ENCODE results near the gene PLCD1.
"Not testable (repeated sequence)": the region's sequence is repeated elsewhere in the genome, so short reads cannot be mapped to it uniquely, and the experiment has no call there.

The PLCD1 gene

GRCh38 chr3:38029400-38030125 is at the start of gene PLCD1:
Gene PLCD1 (minus strand): TSS chr3:38029642. CDS start chr3:38029539, 103 bp downstream.
- H3K4me3 ChIP-seq, result peak within 1 kb of the TSS; percentile 99
- DNase-seq (ENCODE audit: low spot score), result peak; percentile 94
- TF ChIP-seq, protein P1, sequence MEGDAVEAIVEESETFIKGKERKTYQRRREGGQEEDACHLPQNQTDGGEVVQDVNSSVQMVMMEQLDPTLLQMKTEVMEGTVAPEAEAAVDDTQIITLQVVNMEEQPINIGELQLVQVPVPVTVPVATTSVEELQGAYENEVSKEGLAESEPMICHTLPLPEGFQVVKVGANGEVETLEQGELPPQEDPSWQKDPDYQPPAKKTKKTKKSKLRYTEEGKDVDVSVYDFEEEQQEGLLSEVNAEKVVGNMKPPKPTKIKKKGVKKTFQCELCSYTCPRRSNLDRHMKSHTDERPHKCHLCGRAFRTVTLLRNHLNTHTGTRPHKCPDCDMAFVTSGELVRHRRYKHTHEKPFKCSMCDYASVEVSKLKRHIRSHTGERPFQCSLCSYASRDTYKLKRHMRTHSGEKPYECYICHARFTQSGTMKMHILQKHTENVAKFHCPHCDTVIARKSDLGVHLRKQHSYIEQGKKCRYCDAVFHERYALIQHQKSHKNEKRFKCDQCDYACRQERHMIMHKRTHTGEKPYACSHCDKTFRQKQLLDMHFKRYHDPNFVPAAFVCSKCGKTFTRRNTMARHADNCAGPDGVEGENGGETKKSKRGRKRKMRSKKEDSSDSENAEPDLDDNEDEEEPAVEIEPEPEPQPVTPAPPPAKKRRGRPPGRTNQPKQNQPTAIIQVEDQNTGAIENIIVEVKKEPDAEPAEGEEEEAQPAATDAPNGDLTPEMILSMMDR (IDR thresholded peaks at IDR 0.05), result no peak
- H3K27ac ChIP-seq, result peak within 1 kb of the TSS; percentile 89 to 99

- H3K4me3 ChIP-seq; DNase-seq (ENCODE audit: low spot score): not testable (repeated sequence)
Observed at GRCh38 chr3:38077073-38077472, 47.6 kb upstream of the PLCD1 start.

GRCh38 chr3:38070013-38070412 is 40.6 kb upstream of the PLCD1 start:
- Histone ChIP-seq H3K4me3 (no peak overlapping the region), H3K27ac (no peak overlapping the region)
- TF ChIP-seq, protein P1 (IDR thresholded peaks at IDR 0.05), result no peak
- no peak for DNase-seq (ENCODE audit: low spot score)

More at GRCh38 chr3:38077073-38077472, 47.6 kb upstream of the PLCD1 start:
- H3K27ac ChIP-seq, result not testable (repeated sequence)

DNA sequence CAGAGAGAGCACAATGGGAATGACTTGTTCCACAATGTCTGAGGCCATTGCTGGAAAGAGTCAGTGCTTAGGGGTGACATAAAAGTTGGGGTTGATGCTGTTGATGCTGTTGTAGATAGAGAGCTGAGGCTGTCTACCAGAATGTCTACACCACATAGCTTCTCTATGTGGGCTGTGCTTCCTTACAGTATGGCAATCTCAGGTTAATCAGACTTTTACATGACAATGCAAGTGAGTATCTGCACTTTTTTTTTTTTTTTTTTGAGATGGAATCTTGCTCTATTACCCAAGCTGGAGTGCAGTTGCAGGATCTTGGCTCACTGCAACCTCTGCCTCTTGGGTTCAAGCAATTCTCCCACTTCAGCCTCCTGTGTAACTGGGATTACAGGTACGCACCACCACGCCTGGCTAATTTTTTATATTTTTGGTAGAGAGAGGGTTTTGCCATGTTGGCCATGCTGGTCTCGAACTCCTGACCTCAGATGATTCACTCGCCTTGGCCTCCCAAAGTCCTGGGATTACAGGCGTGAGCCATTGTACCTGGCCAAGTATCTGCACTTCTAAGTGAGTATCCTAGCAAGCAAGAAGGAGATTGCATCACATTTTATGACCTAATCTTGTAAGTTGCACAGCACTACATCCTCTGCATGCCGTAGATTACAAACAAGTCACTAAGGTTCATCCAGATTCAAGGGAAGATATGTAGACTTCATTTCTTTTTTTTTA is 38.2 kb upstream of the PLCD1 start:
- H3K27ac ChIP-seq, result no peak overlapping the region
- H3K4me3 ChIP-seq, result no peak overlapping the region
- DNase-seq (ENCODE audit: low spot score), result no peak
- TF ChIP-seq, protein P1 (IDR thresholded peaks at IDR 0.05), result no peak

DNA sequence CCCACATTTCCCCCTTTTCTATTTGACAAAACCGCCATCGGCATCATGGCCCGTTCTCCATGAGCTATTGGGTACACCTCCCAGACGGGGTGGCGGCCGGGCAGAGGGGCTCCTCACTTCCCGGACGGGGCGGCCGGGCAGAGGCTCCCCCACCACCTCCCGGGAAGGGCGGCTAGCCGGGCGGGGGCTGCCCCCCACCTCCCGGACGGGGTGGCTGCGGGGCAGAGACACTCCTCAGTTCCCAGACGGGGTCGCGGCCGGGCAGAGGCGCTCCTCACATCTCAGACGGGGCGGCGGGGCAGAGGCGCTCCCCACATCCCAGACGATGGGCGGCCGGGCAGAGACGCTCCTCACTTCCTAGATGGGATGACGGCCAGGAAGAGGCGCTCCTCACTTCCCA is 35.0 kb upstream of the PLCD1 start:
- H3K27ac ChIP-seq; DNase-seq (ENCODE audit: low spot score); H3K4me3 ChIP-seq: not testable (repeated sequence)

GRCh38 chr3:38062809-38063208 is 33.4 kb upstream of the PLCD1 start:
- DNase-seq (ENCODE audit: low spot score), result no peak
- TF ChIP-seq, protein P1 (IDR thresholded peaks at IDR 0.05), result no peak
- H3K4me3 ChIP-seq, result no peak overlapping the region
- no peak overlapping the region for H3K27ac ChIP-seq

DNA sequence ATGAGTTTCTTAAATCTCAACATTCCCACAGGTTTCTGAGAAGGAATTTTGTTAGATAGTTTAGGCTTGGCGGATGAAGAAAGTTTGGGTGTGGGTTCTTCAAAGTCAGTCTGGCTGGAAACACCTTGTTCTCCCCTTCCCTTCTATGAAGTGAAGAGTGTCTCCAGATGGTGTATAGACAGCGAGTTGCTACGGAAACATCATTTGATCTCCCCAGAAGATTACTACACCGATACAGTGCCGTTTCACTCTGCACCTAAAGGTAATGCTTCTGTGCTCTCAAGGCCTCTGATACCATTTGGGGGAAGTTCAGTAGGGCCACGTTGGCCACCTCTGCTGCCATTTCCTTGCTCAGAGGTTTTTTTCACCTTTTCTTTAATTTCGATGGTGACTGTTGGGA is 30.1 kb upstream of the PLCD1 start:
- H3K27ac ChIP-seq, result no peak overlapping the region
- DNase-seq (ENCODE audit: low spot score), result no peak
- TF ChIP-seq, protein P1 (IDR thresholded peaks at IDR 0.05), result no peak
- no peak overlapping the region for H3K4me3 ChIP-seq

- H3K4me3 ChIP-seq, result no peak overlapping the region
- H3K27ac ChIP-seq, result no peak overlapping the region
- no peak for DNase-seq (ENCODE audit: low spot score)
- TF ChIP-seq, protein P1 (IDR thresholded peaks at IDR 0.05), result no peak
Observed at GRCh38 chr3:38059148-38059547, 29.7 kb upstream of the PLCD1 start.
